SK-N-SH (cell line): ENCODE measurements around the gene USP31. TPM values are rescaled to one million over a fixed set of nuclear protein-coding genes. Genes with fewer than 3 reads are reported as not detected.

ENCODE experiments used
- CTCF ChIA-PET: fragments of 300-600, 350-600 bp; formaldehyde crosslinking; extraction: SDS; loops from one replicate; lab custom pipeline; 2021; lab: Yijun Ruan, JAX
- POLR2A ChIA-PET: fragments of 350-600 bp; sonication (Branson Sonifier 250); formaldehyde crosslinking; extraction: SDS; loops from one replicate; lab custom pipeline; 2020; ENCODE audit warnings: antibody characterized with exemption, inconsistent platforms; lab: Yijun Ruan, JAX
- DNase-seq: peaks from one replicate; pipeline ENCODE4 v3.0.0; 2012
- H2AFZ ChIP-seq: fragments of 200-600 bp; sonication (generic); 2 replicates; pipeline ENCODE4 v1.8.1; 2016; ENCODE audit warnings: antibody characterized with exemption, mild to moderate bottlenecking, low read depth
- H3F3A ChIP-seq: fragments of 200-600 bp; sonication (generic); replicated peaks from 2 replicates; pipeline ENCODE3; 2016; ENCODE audit warnings: antibody characterized with exemption, mild to moderate bottlenecking; ENCODE audit not compliant: insufficient read depth
- H3K27ac ChIP-seq, 2 experiments: fragments of 200-500 bp in 1 of 2; fragments of 200-600 bp in 1 of 2; sonication (Bioruptor generic) in 1 of 2; sonication (generic), shearing (Covaris generic) in 1 of 2; 2 replicates each; pipeline versions ENCODE4 v1.5.1 to v1.6.1; 2014 to 2016; ENCODE audit warnings: low read depth in 2 of 2, inconsistent platforms in 1 of 2, low read length in 1 of 2, mild to moderate bottlenecking in 1 of 2, mixed read lengths in 1 of 2
- H3K27me3 ChIP-seq: fragments of 200-600 bp; sonication (generic), shearing (Covaris generic); 2 replicates; pipeline ENCODE4 v1.6.1; 2016; ENCODE audit warnings: mixed run types; ENCODE audit not compliant: insufficient read depth
- H3K36me3 ChIP-seq, 2 experiments: fragments of 200-500 bp in 1 of 2; fragments of 200-600 bp in 1 of 2; sonication (Bioruptor generic) in 1 of 2; sonication (generic) in 1 of 2; replicated peaks in 1 of 2; 2 replicates each; pipeline versions ENCODE3 to v1.5.1; 2014 to 2016; ENCODE audit warnings: low read length in 1 of 2, mild to moderate bottlenecking in 1 of 2; ENCODE audit not compliant: insufficient read depth in 2 of 2, control insufficient read depth in 1 of 2
- H3K4me1 ChIP-seq, 2 experiments: fragments of 200-500 bp in 1 of 2; fragments of 200-600 bp in 1 of 2; sonication (Bioruptor generic) in 1 of 2; sonication (generic), shearing (Covaris generic) in 1 of 2; 2 replicates each; pipeline versions ENCODE4 v1.5.1 to v1.6.1; 2014 to 2016; ENCODE audit warnings: low read depth in 1 of 2, low read length in 1 of 2, mixed run types in 1 of 2; ENCODE audit not compliant: insufficient read depth in 2 of 2, control insufficient read depth in 1 of 2
- H3K4me2 ChIP-seq: fragments of 200-600 bp; sonication (generic), shearing (Covaris generic); 2 replicates; pipeline ENCODE4 v1.6.1; 2017; ENCODE audit warnings: mixed run types
- H3K4me3 ChIP-seq, 2 experiments: fragments of 200-500 bp in 1 of 2; fragments of 200-600 bp in 1 of 2; sonication (Bioruptor generic) in 1 of 2; sonication (generic), shearing (Covaris generic) in 1 of 2; 2 replicates each; pipeline versions ENCODE4 v1.5.1 to v1.8.1; 2014 to 2016; ENCODE audit warnings: low read depth in 2 of 2, inconsistent platforms in 1 of 2, low read length in 1 of 2, mild to moderate bottlenecking in 1 of 2, mixed read lengths in 1 of 2, moderate library complexity in 1 of 2
- H3K79me2 ChIP-seq: fragments of 200-600 bp; sonication (generic); 2 replicates; pipeline ENCODE4 v1.8.1; 2017; ENCODE audit warnings: mild to moderate bottlenecking; ENCODE audit not compliant: insufficient read depth
- H3K9ac ChIP-seq: fragments of 200-600 bp; sonication (generic); 2 replicates; pipeline ENCODE4 v1.6.1; 2017; ENCODE audit warnings: mixed run types
- H3K9me2 ChIP-seq: fragments of 200-600 bp; sonication (generic); 2 replicates; pipeline ENCODE4 v1.6.1; 2017; ENCODE audit warnings: mixed run types
- H3K9me3 ChIP-seq: fragments of 200-600 bp; sonication (generic); 2 replicates; pipeline ENCODE4 v1.6.1; 2017; ENCODE audit warnings: mixed run types, mild to moderate bottlenecking, moderate library complexity
- H4K20me1 ChIP-seq: fragments of 200-600 bp; sonication (generic); 2 replicates; pipeline ENCODE4 v1.6.1; 2017; ENCODE audit warnings: mild to moderate bottlenecking, mixed run types; ENCODE audit not compliant: insufficient read depth
- CHD2 ChIP-seq: fragments of 150-350 bp; IDR thresholded peaks from 2 replicates; pipeline ENCODE4 v1.6.1; 2018; ENCODE audit warnings: low read length; ENCODE audit not compliant: partially characterized antibody
- REST ChIP-seq: IDR thresholded peaks from 2 replicates; pipeline ENCODE4 v1.6.1; 2012; ENCODE audit warnings: mild to moderate bottlenecking, low read depth, low read length, moderate library complexity
- TEAD4 ChIP-seq: IDR thresholded peaks from 2 replicates; pipeline ENCODE4 v1.4.0; 2012; ENCODE audit warnings: mild to moderate bottlenecking, borderline replicate concordance; ENCODE audit not compliant: insufficient read depth
- WGBS: methylation state at CpG from one replicate; pipeline ENCODE4 v1.1.6; 2017; ENCODE audit warnings: low lambda C conversion rate; 5-methylcytosine and 5-hydroxymethylcytosine counted together
- polyA plus RNA-seq, 3 experiments: library from polyadenylated mRNA; depleted of rRNA; stranded (reverse); fragments of >200 nt; gene quantifications; 2 replicates each; pipeline ENCODE4 v1.2.3, GENCODE V29; 2012

Gene USP31
- polyA plus RNA-seq, 1 of the 3 experiments (the other 2 are of a cell fraction) = 3.2 TPM

GRCh38 chr16:23015580-23015979 lies 133.7 kb downstream of the USP31 start:
- H3K9me3 ChIP-seq = no peaks in the 10 kb centered on the region
- no peak overlapping the region for H3K4me2 ChIP-seq
- H3K27me3 ChIP-seq = no peaks in the 10 kb centered on the region
- no peaks in the 10 kb centered on the region; a peak in 1 of 4 replicates for H3K4me1 ChIP-seq
- 14% methylated on average over 2 of the region's 2 CpGs for WGBS
- no peak for TF ChIP-seq CHD2
- no peaks in the 10 kb centered on the region for H3K79me2 ChIP-seq
- H2AFZ ChIP-seq = no peak overlapping the region
- DNase-seq = no peak
- H3K9ac ChIP-seq = no peak overlapping the region
- CTCF ChIA-PET = interaction anchor here (0.7 to 4.2 kb wide), 4 partner anchors 37 to 117 kb away, joined by 3 to 14 read pairs (median 6); no protein-coding TSS in a partner anchor
- H3K4me3 ChIP-seq = no peak overlapping the region
- no peaks in the 10 kb centered on the region for H3K9me2 ChIP-seq
- no peak overlapping the region for H3K27ac ChIP-seq
- H3K36me3 ChIP-seq = no peaks in the 10 kb centered on the region
- no peaks in the 10 kb centered on the region for H4K20me1 ChIP-seq
- no peaks in the 10 kb centered on the region for H3F3A ChIP-seq
- POLR2A ChIA-PET = no interaction called here

GRCh38 chr16:23014592-23014991 lies 134.7 kb downstream of the USP31 start:
- Histone ChIP-seq H3K9me2 (no peaks in the 10 kb centered on the region), H3K27ac (no peak overlapping the region), H3F3A (no peaks in the 10 kb centered on the region), H3K4me3 (no peak overlapping the region), H4K20me1 (no peaks in the 10 kb centered on the region), H3K36me3 (no peaks in the 10 kb centered on the region), H2AFZ (no peak overlapping the region), H3K9ac (no peak overlapping the region), H3K4me2 (no peak overlapping the region), H3K27me3 (no peaks in the 10 kb centered on the region), H3K9me3 (no peaks in the 10 kb centered on the region), H3K79me2 (no peaks in the 10 kb centered on the region), H3K4me1 (no peaks in the 10 kb centered on the region)
- ChIA-PET CTCF (interaction anchor here (1.0 to 4.2 kb wide), 4 partner anchors 12 to 115 kb away, joined by 3 to 14 read pairs (median 8); no protein-coding TSS in a partner anchor), POLR2A (no interaction called here)
- WGBS = 8% methylated on average over 2 of the region's 2 CpGs
- TF ChIP-seq REST (0 out of 2 replicates have a peak, but pooled peaks have one; percentile 31), TEAD4 (no peak)
- no peak for DNase-seq

Other genes starting within 250 kb of the USP31 start
- not detected in 2 replicates for gene SCNN1G, start 33.3 kb upstream of the USP31 start, polyA plus RNA-seq (2012; rRNA removed)
- not detected in 2 replicates for gene SCNN1B, start 152.8 kb upstream of the USP31 start, polyA plus RNA-seq (2012; rRNA removed)